IMR-90 (cell line): ENCODE measurements around the gene ASTN2. TPM values are rescaled to one million over a fixed set of nuclear protein-coding genes. Genes with fewer than 3 reads are reported as not detected.

Source experiments
- ATAC-seq: fragments of 200-7000 bp; cut with Tn5 transposase; 2 replicates; pipeline ENCODE4 v1.9.1; 2020; ENCODE audit warnings: low read depth, mild to moderate bottlenecking, moderate library complexity
- BruUV-seq: library from RNA; stranded (reverse); fragments of 400-500 nt; replicated peaks from 2 replicates; lab custom pipeline; 2021; lab: Mats Ljungman, UMichigan
- CTCF ChIA-PET: fragments of 300-600 bp; formaldehyde crosslinking; extraction: SDS; loops from one replicate; lab custom pipeline; 2021; ENCODE audit warnings: antibody characterized with exemption; lab: Yijun Ruan, JAX
- POLR2A ChIA-PET: fragments of 300-600 bp; sonication (Branson Sonifier 250); formaldehyde crosslinking; loops from one replicate; lab custom pipeline; 2022; ENCODE audit warnings: antibody characterized with exemption; ENCODE audit not compliant: unreplicated experiment; lab: Charles Lee
- DNase-seq: peaks from one replicate; pipeline ENCODE4 v3.0.0; 2013
- H2AFZ ChIP-seq: replicated peaks from 2 replicates; pipeline ENCODE3; 2013; ENCODE audit warnings: low read length, mild to moderate bottlenecking; ENCODE audit not compliant: poor library complexity
- H2AK5ac ChIP-seq: 2 replicates; pipeline ENCODE4 v1.6.1; 2013; ENCODE audit warnings: low read depth, low read length, inconsistent platforms
- H2AK9ac ChIP-seq: replicated peaks from 2 replicates; pipeline ENCODE3; 2013; ENCODE audit warnings: mild to moderate bottlenecking, low read depth, low read length, moderate library complexity; ENCODE audit not compliant: poor library complexity
- H2BK120ac ChIP-seq: 2 replicates; pipeline ENCODE4 v1.6.1; 2013; ENCODE audit warnings: low read depth, low read length, inconsistent platforms
- H2BK15ac ChIP-seq: 3 replicates; pipeline ENCODE4 v1.6.1; 2013; ENCODE audit warnings: low read depth, low read length, inconsistent platforms
- H2BK20ac ChIP-seq: 2 replicates; pipeline ENCODE4 v1.6.1; 2013; ENCODE audit warnings: low read depth, mild to moderate bottlenecking, inconsistent platforms, low read length, moderate library complexity
- H2BK5ac ChIP-seq: 2 replicates; pipeline ENCODE4 v1.6.1; 2013; ENCODE audit warnings: mild to moderate bottlenecking, low read depth, low read length, inconsistent platforms; ENCODE audit not compliant: poor library complexity, severe bottlenecking
- H3K14ac ChIP-seq: replicated peaks from 2 replicates; pipeline ENCODE4 v1.6.1; 2013; ENCODE audit warnings: low read depth, low read length, inconsistent platforms
- H3K18ac ChIP-seq: 2 replicates; pipeline ENCODE4 v1.6.1; 2013; ENCODE audit warnings: low read depth, low read length, control low read depth
- H3K23ac ChIP-seq: 2 replicates; pipeline ENCODE4 v1.6.1; 2013; ENCODE audit warnings: low read depth, low read length, inconsistent platforms
- H3K27ac ChIP-seq: 2 replicates; pipeline ENCODE4 v1.5.1; 2013; ENCODE audit warnings: mild to moderate bottlenecking, control low read depth, low read length; ENCODE audit not compliant: insufficient read depth
- H3K27me3 ChIP-seq: 2 replicates; pipeline ENCODE4 v1.6.1; 2013; ENCODE audit warnings: low read length; ENCODE audit not compliant: control insufficient read depth, insufficient read depth
- H3K36me3 ChIP-seq: 2 replicates; pipeline ENCODE4 v1.6.1; 2013; ENCODE audit warnings: low read length, mixed read lengths; ENCODE audit not compliant: control insufficient read depth, insufficient read depth
- H3K4ac ChIP-seq: 2 replicates; pipeline ENCODE4 v1.6.1; 2013; ENCODE audit warnings: low read depth, low read length, inconsistent platforms
- H3K4me1 ChIP-seq: 2 replicates; pipeline ENCODE4 v1.6.1; 2013; ENCODE audit warnings: low read length, mixed read lengths; ENCODE audit not compliant: control insufficient read depth, insufficient read depth
- H3K4me2 ChIP-seq: 2 replicates; pipeline ENCODE4 v1.6.1; 2013; ENCODE audit warnings: low read depth, mild to moderate bottlenecking, control low read depth, low read length, moderate library complexity
- H3K4me3 ChIP-seq: 2 replicates; pipeline ENCODE4 v1.5.1; 2013; ENCODE audit warnings: low read depth, mild to moderate bottlenecking, control low read depth, low read length, moderate library complexity; ENCODE audit not compliant: insufficient read depth
- H3K56ac ChIP-seq: 2 replicates; pipeline ENCODE4 v1.6.1; 2013; ENCODE audit warnings: low read length, inconsistent platforms; ENCODE audit not compliant: insufficient read depth; ENCODE audit errors: extremely low read depth
- H3K79me1 ChIP-seq, 2 experiments: 2 replicates each; pipeline ENCODE4 v1.6.1; 2013; ENCODE audit warnings: low read length in 2 of 2, inconsistent platforms in 1 of 2, low read depth in 1 of 2
- H3K9ac ChIP-seq: 2 replicates; pipeline ENCODE4 v1.6.1; 2013; ENCODE audit warnings: low read depth, low read length, control low read depth
- H3K9me1 ChIP-seq: 2 replicates; pipeline ENCODE4 v1.6.1; 2013; ENCODE audit warnings: low read length, inconsistent platforms; ENCODE audit not compliant: insufficient read depth
- H3K9me3 ChIP-seq: 2 replicates; pipeline ENCODE4 v1.6.1; 2013; ENCODE audit warnings: low read length; ENCODE audit not compliant: control insufficient read depth, insufficient read depth
- H4K20me1 ChIP-seq: 2 replicates; pipeline ENCODE4 v1.6.1; 2013; ENCODE audit warnings: low read length, inconsistent platforms; ENCODE audit not compliant: insufficient read depth
- H4K5ac ChIP-seq: 2 replicates; pipeline ENCODE4 v1.6.1; 2013; ENCODE audit warnings: mild to moderate bottlenecking, low read depth, low read length, control low read depth
- H4K8ac ChIP-seq, 2 experiments: 2 replicates each; pipeline ENCODE4 v1.6.1; 2013; ENCODE audit warnings: low read depth in 2 of 2, low read length in 2 of 2, control low read depth in 1 of 2, inconsistent platforms in 1 of 2
- H4K91ac ChIP-seq: 2 replicates; pipeline ENCODE4 v1.6.1; 2013; ENCODE audit warnings: low read depth, low read length, inconsistent platforms; ENCODE audit not compliant: insufficient read depth
- MAFK ChIP-seq: IDR thresholded peaks from 2 replicates; pipeline ENCODE4 v1.6.1; 2012; ENCODE audit warnings: low read depth, low read length, improper control_type of control experiment
- dilution Hi-C: fragments of 300-500 bp; cut with HindIII; formaldehyde crosslinking; loops from one replicate; pipeline ENCODE4 v1.14.3; 2018; ENCODE audit warnings: low sequenced_read_pairs; ENCODE audit not compliant: unreplicated experiment
- in situ Hi-C: fragments of 300-500 bp; cut with MboI; formaldehyde crosslinking; loops from 3 replicates; pipeline ENCODE4 v1.14.3; 2019; ENCODE audit warnings: low sequenced_read_pairs, inconsistent platforms, mixed read lengths
- intact Hi-C: fragments of 100-400 bp; cut with micrococcal nuclease; formaldehyde crosslinking; loops from 2 replicates; pipeline ENCODE4 v1.10.0; 2022
- polyA plus RNA-seq, 3 experiments: library from polyadenylated mRNA; depleted of rRNA; stranded (reverse); fragments of >200 nt; gene quantifications; 2 replicates each; pipeline ENCODE4 v1.2.3, GENCODE V29; 2012; ENCODE audit warnings: low replicate concordance in 1 of 3
- total RNA-seq: library from RNA; depleted of rRNA; stranded (reverse); fragments of >200 nt; gene quantifications from 2 replicates; pipeline ENCODE4 v1.2.3, GENCODE V29; 2012
- TF ChIP-seq, protein P1 (sequence below): conservative IDR thresholded peaks from 2 replicates; pipeline ENCODE4 v1.5.1; 2012; ENCODE audit warnings: mild to moderate bottlenecking, low read depth, low read length, improper control_type of control experiment

The ASTN2 gene
- total and polyA plus RNA-seq, 2 of the 4 experiments (the other 2 are of a cell fraction), result 3.8 to 6.8 TPM

DNA sequence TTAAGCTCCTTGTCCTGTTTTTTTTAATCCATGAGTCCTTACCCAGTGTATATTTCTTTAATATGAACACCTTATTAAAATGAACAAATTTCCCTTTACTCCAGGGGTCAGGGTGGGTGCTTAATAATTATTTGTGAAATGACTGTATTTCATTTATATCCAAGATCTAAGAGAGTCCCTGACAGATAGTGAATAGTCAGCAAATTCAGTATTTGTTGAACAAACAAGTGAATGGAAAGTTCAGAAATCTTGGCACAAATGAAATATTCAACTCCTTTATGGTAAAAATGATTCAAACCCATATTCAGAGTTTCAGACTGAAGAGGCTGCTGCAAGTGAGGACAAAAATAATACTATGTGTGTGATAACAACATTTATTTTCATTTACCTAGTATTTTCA lies 59.9 kb downstream of the ASTN2 start:
- CTCF ChIA-PET, result no interaction called here
- Histone ChIP-seq H3K27me3 (no peaks in the 10 kb centered on the region), H4K5ac (no peak overlapping the region), H2BK15ac (no peak overlapping the region), H3K23ac (no peak overlapping the region), H3K4me3 (no peak overlapping the region), H3K14ac (no peak overlapping the region), H3K27ac (no peak overlapping the region), H3K18ac (no peak overlapping the region), H3K9me1 (no peaks in the 10 kb centered on the region), H3K4me2 (no peak overlapping the region), H2BK120ac (no peak overlapping the region), H2BK20ac (no peak overlapping the region), H3K79me1 (no peaks in the 10 kb centered on the region), H3K4ac (no peak overlapping the region), H2AFZ (no peak overlapping the region), H4K8ac (no peak overlapping the region), H3K9me3 (peaks cover 4% of the 10 kb centered on the region; the same call in 1 of the 2 replicates), H2AK5ac (no peak overlapping the region), H4K91ac (no peak overlapping the region), H3K56ac (no peak overlapping the region), H4K20me1 (no peaks in the 10 kb centered on the region), H3K9ac (no peak overlapping the region), H3K4me1 (no peaks in the 10 kb centered on the region), H2AK9ac (no peak overlapping the region), H3K36me3 (no peaks in the 10 kb centered on the region), H2BK5ac (no peak overlapping the region)
- BruUV-seq, result no TSS peak
- DNase-seq (no peak), ATAC-seq (no peak)
- peak; percentile 64 for TF ChIP-seq MAFK
- TF ChIP-seq, protein P1, sequence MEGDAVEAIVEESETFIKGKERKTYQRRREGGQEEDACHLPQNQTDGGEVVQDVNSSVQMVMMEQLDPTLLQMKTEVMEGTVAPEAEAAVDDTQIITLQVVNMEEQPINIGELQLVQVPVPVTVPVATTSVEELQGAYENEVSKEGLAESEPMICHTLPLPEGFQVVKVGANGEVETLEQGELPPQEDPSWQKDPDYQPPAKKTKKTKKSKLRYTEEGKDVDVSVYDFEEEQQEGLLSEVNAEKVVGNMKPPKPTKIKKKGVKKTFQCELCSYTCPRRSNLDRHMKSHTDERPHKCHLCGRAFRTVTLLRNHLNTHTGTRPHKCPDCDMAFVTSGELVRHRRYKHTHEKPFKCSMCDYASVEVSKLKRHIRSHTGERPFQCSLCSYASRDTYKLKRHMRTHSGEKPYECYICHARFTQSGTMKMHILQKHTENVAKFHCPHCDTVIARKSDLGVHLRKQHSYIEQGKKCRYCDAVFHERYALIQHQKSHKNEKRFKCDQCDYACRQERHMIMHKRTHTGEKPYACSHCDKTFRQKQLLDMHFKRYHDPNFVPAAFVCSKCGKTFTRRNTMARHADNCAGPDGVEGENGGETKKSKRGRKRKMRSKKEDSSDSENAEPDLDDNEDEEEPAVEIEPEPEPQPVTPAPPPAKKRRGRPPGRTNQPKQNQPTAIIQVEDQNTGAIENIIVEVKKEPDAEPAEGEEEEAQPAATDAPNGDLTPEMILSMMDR, result no peak
- dilution Hi-C loops (no loop called here), in situ Hi-C loops (no loop called here), intact Hi-C loops (no loop called here)
- POLR2A ChIA-PET, result interaction anchor here (0.5 kb wide), 1 partner anchor 131 kb away, joined by 3 read pairs; no protein-coding TSS in a partner anchor
